Panc1 (cell line): ENCODE measurements around the gene EMILIN2. TPM values are rescaled to one million over a fixed set of nuclear protein-coding genes. Genes with fewer than 3 reads are reported as not detected.

ENCODE experiments used
- ATAC-seq: fragments of 200-7000 bp; cut with Tn5 transposase; 2 replicates; pipeline ENCODE4 v1.9.1; 2020; ENCODE audit warnings: mild to moderate bottlenecking, moderate library complexity
- BruUV-seq: library from RNA; stranded (reverse); fragments of 400-500 nt; replicated peaks from 2 replicates; lab custom pipeline; 2021; lab: Mats Ljungman, UMichigan
- CTCF ChIA-PET: fragments of 300-600 bp; sonication (Branson Sonifier 250); formaldehyde crosslinking; loops from one replicate; lab custom pipeline; 2022; ENCODE audit warnings: antibody characterized with exemption; lab: Charles Lee
- POLR2A ChIA-PET: fragments of 300-600 bp; sonication (Branson Sonifier 250); formaldehyde crosslinking; loops from one replicate; lab custom pipeline; 2022; ENCODE audit warnings: antibody characterized with exemption; lab: Charles Lee
- DNase-seq: peaks from one replicate; pipeline ENCODE4 v3.0.0-alpha.2; 2010; ENCODE audit warnings: low read depth, low spot score
- H3K27ac ChIP-seq: 2 replicates; pipeline ENCODE4 v1.5.1; 2011; ENCODE audit warnings: mild to moderate bottlenecking, low read length, inconsistent platforms
- H3K27me3 ChIP-seq: fragments of 200-500 bp; sonication (Bioruptor generic); 2 replicates; pipeline ENCODE4 v1.6.0; 2014; ENCODE audit warnings: low read length, inconsistent platforms; ENCODE audit not compliant: control insufficient read depth, insufficient read depth
- H3K36me3 ChIP-seq: fragments of 200-500 bp; sonication (Bioruptor generic); 2 replicates; pipeline ENCODE4 v1.5.1; 2014; ENCODE audit warnings: inconsistent platforms, mild to moderate bottlenecking, low read length, moderate library complexity; ENCODE audit not compliant: control insufficient read depth, insufficient read depth
- H3K4me1 ChIP-seq: 2 replicates; pipeline ENCODE4 v1.5.1; 2011; ENCODE audit warnings: inconsistent platforms, mild to moderate bottlenecking, low read length, moderate library complexity; ENCODE audit not compliant: control insufficient read depth, insufficient read depth
- H3K4me3 ChIP-seq, 2 experiments: 2 replicates each; pipeline ENCODE4 v1.5.1; 2011 to 2012; ENCODE audit warnings: low read depth in 2 of 2, low read length in 2 of 2, mild to moderate bottlenecking in 2 of 2, inconsistent platforms in 1 of 2, moderate library complexity in 1 of 2
- H3K9me3 ChIP-seq: fragments of 200-500 bp; sonication (Bioruptor generic); 2 replicates; pipeline ENCODE4 v1.5.1; 2014; ENCODE audit warnings: low read depth, mild to moderate bottlenecking, inconsistent platforms, low read length, moderate library complexity; ENCODE audit not compliant: control insufficient read depth, insufficient read depth
- POLR2AphosphoS5 ChIP-seq: IDR thresholded peaks from 2 replicates; pipeline ENCODE4 v1.6.1; 2012; ENCODE audit warnings: mild to moderate bottlenecking, low read depth, low read length, moderate library complexity
- SIN3A ChIP-seq: IDR thresholded peaks from 2 replicates; pipeline ENCODE4 v1.6.1; 2012; ENCODE audit warnings: low read depth, mild to moderate bottlenecking, low read length, moderate library complexity, borderline replicate concordance; ENCODE audit not compliant: insufficient read depth
- TCF7L2 ChIP-seq: IDR thresholded peaks from 2 replicates; pipeline ENCODE4 v1.6.1; 2011; ENCODE audit warnings: mild to moderate bottlenecking, low read depth, low read length, inconsistent platforms
- in situ Hi-C: cut with HindIII; loops from 2 replicates; pipeline ENCODE4 v1.10.0; 2016; ENCODE audit warnings: low sequenced_read_pairs, low pct_unique_long_range_greater_than_20kb
- intact Hi-C: fragments of 100-400 bp; cut with micrococcal nuclease; formaldehyde crosslinking; loops from one replicate; pipeline ENCODE4 v1.10.0; 2022; ENCODE audit not compliant: unreplicated experiment
- total RNA-seq: library from RNA; stranded (reverse); gene quantifications from one replicate; pipeline ENCODE4 v1.2.1, GENCODE V29; 2021; ENCODE audit not compliant: unreplicated experiment
- TF ChIP-seq, protein P1 (sequence below), 2 experiments: IDR thresholded peaks; 2 replicates each; pipeline ENCODE4 v1.6.1; 2011 to 2012; ENCODE audit warnings: low read depth in 2 of 2, control low read depth in 1 of 2, low read length in 1 of 2, mild to moderate bottlenecking in 1 of 2, moderate library complexity in 1 of 2; ENCODE audit not compliant: insufficient read depth in 1 of 2
- TF ChIP-seq, protein P2 (sequence below): fragments of 450-650 bp; IDR thresholded peaks from 2 replicates; pipeline ENCODE4 v1.5.1; 2017; ENCODE audit warnings: mild to moderate bottlenecking

The EMILIN2 gene
- total RNA-seq, 1 experiment from 2014 or later: 18.3 TPM

DNA sequence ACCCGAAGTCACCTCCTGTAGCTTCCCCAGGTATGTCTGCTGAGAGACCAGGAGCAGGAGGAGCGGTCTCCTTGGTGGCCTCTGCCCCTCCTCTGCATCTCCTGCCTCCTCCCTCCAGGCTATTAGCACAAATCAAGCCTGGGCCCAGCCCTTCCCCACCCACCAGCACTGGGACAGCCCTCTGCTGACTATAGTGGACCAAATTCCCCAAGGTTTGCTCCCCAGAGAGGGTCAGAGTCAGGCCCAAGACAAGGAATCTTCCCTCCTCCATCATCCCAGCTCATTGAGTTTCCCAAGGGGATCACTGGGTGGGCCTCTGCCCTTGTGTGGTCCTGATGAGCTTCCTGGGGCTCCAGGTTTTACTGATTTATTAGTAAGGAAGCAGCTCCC is 62.1 kb downstream of the EMILIN2 start:
- Histone ChIP-seq H3K27me3 (peaks cover 5% of the 10 kb centered on the region), H3K4me1 (no peaks in the 10 kb centered on the region), H3K9me3 (no peaks in the 10 kb centered on the region), H3K36me3 (peaks cover 2% of the 10 kb centered on the region), H3K4me3 (no peak overlapping the region), H3K27ac (no peak overlapping the region)
- no peak for TF ChIP-seq POLR2AphosphoS5
- TF ChIP-seq, protein P1, sequence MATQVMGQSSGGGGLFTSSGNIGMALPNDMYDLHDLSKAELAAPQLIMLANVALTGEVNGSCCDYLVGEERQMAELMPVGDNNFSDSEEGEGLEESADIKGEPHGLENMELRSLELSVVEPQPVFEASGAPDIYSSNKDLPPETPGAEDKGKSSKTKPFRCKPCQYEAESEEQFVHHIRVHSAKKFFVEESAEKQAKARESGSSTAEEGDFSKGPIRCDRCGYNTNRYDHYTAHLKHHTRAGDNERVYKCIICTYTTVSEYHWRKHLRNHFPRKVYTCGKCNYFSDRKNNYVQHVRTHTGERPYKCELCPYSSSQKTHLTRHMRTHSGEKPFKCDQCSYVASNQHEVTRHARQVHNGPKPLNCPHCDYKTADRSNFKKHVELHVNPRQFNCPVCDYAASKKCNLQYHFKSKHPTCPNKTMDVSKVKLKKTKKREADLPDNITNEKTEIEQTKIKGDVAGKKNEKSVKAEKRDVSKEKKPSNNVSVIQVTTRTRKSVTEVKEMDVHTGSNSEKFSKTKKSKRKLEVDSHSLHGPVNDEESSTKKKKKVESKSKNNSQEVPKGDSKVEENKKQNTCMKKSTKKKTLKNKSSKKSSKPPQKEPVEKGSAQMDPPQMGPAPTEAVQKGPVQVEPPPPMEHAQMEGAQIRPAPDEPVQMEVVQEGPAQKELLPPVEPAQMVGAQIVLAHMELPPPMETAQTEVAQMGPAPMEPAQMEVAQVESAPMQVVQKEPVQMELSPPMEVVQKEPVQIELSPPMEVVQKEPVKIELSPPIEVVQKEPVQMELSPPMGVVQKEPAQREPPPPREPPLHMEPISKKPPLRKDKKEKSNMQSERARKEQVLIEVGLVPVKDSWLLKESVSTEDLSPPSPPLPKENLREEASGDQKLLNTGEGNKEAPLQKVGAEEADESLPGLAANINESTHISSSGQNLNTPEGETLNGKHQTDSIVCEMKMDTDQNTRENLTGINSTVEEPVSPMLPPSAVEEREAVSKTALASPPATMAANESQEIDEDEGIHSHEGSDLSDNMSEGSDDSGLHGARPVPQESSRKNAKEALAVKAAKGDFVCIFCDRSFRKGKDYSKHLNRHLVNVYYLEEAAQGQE (IDR thresholded peaks at IDR 0.05; ENCODE audit: insufficient read depth in 1 of 2, low read depth in 2 of 2, low read length in 1 of 2): no peak
- TF ChIP-seq TCF7L2: no peak
- in situ Hi-C loops: no loop called here
- ChIA-PET POLR2A (no interaction called here), CTCF (no interaction called here)
- ATAC-seq: no peak
- DNase-seq: no peak
- intact Hi-C loops: no loop called here
- BruUV-seq: no TSS peak

DNA sequence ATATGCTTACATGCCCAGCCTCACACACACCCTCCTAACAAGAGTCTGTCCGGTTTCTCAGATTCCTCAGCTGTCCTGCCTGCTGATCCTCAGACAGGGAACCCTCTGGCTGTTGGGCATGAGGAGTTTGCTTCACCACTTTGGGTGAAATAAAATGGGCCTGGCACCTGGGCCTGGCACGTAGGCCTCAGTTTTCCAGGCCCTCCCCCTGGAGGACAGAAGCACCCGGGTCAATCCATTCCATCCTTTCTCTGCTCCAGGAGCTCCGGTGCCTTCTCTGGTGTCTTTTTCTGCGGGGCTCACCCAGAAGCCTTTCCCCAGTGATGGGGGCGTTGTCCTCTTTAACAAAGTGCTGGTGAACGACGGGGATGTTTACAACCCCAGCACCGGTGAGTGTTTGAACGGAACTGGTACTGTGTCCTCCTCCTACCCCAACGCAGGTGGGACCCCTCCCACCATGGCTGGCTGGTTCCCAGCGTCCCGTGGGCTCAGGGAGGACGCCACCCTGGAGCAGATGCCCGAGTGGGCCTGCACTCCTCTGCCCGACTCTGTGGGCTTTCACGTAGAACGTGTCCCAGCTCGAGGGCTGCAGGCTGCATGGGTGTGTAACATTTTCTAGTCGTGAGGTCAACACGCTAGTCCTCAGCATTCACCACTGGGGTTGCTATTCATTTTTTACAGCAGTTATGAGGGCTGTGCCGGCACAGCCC is 62.8 kb downstream of the EMILIN2 start:
- no TSS peak for BruUV-seq
- Histone ChIP-seq H3K9me3 (no peaks in the 10 kb centered on the region), H3K27ac (no peak overlapping the region), H3K36me3 (peaks cover 2% of the 10 kb centered on the region), H3K27me3 (peaks cover 3% of the 10 kb centered on the region), H3K4me1 (no peaks in the 10 kb centered on the region), H3K4me3 (no peak overlapping the region)
- DNase-seq (no peak), ATAC-seq (no peak)
- ChIA-PET CTCF (no interaction called here), POLR2A (no interaction called here)
- intact Hi-C loops: no loop called here
- TF ChIP-seq, protein P1 (IDR thresholded peaks at IDR 0.05; ENCODE audit: insufficient read depth in 1 of 2, low read depth in 2 of 2, low read length in 1 of 2): no peak
- TF ChIP-seq, protein P2, sequence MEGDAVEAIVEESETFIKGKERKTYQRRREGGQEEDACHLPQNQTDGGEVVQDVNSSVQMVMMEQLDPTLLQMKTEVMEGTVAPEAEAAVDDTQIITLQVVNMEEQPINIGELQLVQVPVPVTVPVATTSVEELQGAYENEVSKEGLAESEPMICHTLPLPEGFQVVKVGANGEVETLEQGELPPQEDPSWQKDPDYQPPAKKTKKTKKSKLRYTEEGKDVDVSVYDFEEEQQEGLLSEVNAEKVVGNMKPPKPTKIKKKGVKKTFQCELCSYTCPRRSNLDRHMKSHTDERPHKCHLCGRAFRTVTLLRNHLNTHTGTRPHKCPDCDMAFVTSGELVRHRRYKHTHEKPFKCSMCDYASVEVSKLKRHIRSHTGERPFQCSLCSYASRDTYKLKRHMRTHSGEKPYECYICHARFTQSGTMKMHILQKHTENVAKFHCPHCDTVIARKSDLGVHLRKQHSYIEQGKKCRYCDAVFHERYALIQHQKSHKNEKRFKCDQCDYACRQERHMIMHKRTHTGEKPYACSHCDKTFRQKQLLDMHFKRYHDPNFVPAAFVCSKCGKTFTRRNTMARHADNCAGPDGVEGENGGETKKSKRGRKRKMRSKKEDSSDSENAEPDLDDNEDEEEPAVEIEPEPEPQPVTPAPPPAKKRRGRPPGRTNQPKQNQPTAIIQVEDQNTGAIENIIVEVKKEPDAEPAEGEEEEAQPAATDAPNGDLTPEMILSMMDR: no peak
- TF ChIP-seq TCF7L2: no peak
- TF ChIP-seq POLR2AphosphoS5: no peak
- no peak for TF ChIP-seq SIN3A
- in situ Hi-C loops: no loop called here
